ENCODE data around the gene TMEM185B.

DNA sequence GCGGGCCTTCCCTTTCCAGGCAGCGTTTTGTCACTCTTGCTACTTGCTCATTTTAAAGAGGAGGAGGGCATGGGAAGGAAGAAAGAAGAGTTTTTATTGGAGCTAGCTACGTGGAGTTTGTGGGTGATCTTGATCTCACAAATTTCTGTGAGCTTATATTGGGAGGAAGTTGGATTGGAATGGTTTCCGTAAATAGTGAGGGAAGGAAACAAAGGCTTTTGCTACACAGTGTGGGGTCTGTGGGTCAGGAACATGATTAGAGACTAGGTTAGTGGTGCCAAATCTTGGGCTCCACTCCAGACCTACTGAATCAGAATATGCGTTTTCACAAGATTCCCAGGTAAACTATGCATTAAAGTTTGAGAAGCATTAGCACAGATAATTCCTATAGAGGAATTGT lies 37.5 kb upstream of the TMEM185B start:
- TF ChIP-seq POLR2AphosphoS5 (IDR thresholded peaks at IDR 0.05) (no peak), POLR2A (IDR thresholded peaks at IDR 0.05) (no peak), EP300 (IDR thresholded peaks at IDR 0.05) (no peak)
- TF ChIP-seq, protein P1, sequence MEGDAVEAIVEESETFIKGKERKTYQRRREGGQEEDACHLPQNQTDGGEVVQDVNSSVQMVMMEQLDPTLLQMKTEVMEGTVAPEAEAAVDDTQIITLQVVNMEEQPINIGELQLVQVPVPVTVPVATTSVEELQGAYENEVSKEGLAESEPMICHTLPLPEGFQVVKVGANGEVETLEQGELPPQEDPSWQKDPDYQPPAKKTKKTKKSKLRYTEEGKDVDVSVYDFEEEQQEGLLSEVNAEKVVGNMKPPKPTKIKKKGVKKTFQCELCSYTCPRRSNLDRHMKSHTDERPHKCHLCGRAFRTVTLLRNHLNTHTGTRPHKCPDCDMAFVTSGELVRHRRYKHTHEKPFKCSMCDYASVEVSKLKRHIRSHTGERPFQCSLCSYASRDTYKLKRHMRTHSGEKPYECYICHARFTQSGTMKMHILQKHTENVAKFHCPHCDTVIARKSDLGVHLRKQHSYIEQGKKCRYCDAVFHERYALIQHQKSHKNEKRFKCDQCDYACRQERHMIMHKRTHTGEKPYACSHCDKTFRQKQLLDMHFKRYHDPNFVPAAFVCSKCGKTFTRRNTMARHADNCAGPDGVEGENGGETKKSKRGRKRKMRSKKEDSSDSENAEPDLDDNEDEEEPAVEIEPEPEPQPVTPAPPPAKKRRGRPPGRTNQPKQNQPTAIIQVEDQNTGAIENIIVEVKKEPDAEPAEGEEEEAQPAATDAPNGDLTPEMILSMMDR (IDR thresholded peaks at IDR 0.05) = no peak
